NCI-H1436 treated with DMSO at 0.1 percent for 48 hours (cell line): ENCODE measurements around the gene TLK1.

ENCODE experiments used
- DNase-seq: peaks from one replicate; lab custom pipeline; 2025; lab: John Stamatoyannopoulos, UW

Gene TLK1

GRCh38 chr2:170997893-170998597 lies 162.6 kb downstream of the TLK1 start:
- no peak for DNase-seq

DNA sequence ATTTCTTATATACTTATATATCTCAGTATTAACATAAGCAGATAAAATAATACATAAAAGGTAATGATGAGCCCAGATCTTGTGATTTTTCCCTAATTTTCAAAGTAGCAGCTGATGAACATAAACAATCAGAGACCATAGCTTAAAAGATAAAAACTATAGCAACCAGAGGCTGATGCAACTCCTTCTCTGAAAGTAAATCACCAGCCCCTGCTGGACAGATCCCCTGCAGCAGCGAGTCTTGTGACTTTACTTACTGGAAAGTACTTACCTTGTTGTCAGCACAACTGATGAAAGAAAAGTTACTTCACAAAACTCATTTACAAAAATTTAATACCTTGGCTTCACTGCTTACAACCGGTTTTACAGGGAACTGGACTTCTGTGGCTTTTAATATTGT lies 164.4 kb downstream of the TLK1 start:
- no peak for DNase-seq

DNA sequence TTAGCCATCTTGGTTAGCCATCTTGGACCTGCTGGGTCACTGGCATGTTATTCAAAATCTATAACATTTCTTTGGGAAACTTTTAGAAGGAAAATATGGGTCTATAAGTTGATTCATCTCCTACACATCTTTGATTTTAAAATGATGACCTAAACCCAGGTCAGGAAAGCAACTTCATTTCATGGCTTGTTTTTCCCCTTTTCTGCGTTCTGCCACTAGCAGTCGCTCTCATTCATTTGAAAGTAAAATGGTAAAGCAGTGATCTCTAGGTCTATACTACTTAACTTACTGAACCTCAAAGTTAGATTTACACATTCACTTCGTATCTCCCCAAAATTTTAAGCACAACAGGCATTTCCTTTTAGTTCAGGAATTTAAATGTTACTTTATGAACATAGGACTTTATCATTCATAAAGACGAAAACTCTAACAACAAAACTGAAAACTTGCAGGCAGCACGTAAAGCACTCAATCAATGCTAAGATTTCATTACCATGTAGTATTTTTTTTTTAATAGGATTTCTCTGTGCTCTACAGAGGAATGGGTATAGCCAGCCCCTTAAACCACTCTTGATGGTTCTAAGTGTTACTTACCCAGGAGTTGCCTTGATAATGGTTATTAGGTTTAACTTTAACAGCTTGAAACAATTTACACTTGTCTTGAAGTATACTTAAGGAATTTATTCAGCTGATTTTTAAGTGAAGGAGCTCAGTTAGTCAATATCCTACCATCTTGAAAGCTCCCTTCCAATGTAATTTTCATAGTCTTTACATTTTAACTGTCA lies 169.1 kb downstream of the TLK1 start:
- DNase-seq, result no peak

- no peak for DNase-seq
Observed at GRCh38 chr2:170986566-170987258, 174.0 kb downstream of the TLK1 start.

DNA sequence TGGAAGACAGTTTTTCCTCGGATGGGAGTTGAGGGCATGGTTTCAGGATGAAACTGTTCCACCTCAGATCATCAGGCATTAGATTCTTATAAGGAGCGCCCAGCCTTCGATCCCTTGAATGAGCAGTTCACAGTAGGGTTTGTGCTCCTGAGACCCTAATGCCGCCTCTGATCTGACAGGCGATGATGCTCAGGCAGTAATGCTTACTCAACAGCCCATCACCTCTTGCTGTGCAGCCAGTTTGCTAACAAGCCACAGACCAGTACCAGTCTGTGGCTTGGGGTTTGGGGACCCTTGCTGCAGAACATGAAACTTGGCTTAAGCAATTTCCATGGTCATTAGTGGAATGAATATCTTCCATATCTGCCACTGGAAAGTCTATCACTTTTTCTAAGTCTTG lies 175.3 kb downstream of the TLK1 start:
- DNase-seq, result no peak

- DNase-seq, result no peak
Observed at GRCh38 chr2:170984079-170984478, 176.6 kb downstream of the TLK1 start.

DNA sequence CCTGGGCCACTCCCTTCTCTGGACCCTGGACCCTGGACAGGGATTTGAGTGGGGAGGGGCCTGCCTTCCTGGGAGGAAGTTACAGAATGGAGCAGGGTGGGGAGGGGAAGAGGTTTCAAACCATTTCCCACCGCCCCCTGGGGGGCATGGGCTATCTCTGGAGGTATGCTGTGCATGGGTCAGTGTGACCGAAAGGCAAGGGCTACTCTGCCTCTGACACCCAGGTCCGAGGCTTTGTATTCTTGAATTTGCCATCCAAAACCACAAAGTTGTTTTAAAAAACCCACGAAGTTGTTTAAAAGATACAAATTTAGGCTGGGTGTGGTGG lies 184.8 kb downstream of the TLK1 start:
- no peak for DNase-seq

- no peak for DNase-seq
Observed at GRCh38 chr2:170975127-170975942, 185.4 kb downstream of the TLK1 start.

DNA sequence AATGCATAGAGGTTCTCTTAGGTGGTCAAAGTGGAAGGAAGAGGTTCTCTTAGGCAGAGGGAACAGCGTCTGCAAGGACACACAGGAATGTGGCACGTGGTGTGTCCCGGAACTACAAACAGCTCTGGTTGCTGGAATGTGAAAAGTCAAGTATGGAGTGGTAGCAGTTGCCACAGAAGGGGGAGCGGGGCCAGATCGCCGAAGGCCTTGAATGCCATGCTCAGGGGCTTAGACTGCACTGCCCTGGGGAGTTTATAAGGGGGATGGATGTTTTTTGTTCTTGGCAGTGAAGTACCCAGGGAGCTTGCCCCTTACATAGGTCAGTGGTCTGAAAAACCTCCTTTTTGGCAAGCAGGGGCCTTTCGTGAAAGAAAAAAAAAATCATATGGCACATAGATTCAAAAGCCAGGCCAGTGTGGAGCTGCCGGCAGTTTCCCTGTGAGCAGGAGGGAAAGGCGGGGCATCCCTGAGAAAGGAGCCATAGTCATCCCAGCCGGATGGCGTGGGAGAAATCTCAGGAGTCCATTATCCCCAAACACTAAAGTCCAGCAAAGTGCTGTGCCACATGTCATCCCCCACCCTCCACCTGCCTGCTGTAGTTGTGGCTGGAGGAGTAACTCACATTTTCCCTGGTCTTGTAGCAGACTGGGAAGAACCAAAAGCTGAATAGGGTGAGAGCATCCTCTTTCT lies 186.2 kb downstream of the TLK1 start:
- DNase-seq, result no peak

DNA sequence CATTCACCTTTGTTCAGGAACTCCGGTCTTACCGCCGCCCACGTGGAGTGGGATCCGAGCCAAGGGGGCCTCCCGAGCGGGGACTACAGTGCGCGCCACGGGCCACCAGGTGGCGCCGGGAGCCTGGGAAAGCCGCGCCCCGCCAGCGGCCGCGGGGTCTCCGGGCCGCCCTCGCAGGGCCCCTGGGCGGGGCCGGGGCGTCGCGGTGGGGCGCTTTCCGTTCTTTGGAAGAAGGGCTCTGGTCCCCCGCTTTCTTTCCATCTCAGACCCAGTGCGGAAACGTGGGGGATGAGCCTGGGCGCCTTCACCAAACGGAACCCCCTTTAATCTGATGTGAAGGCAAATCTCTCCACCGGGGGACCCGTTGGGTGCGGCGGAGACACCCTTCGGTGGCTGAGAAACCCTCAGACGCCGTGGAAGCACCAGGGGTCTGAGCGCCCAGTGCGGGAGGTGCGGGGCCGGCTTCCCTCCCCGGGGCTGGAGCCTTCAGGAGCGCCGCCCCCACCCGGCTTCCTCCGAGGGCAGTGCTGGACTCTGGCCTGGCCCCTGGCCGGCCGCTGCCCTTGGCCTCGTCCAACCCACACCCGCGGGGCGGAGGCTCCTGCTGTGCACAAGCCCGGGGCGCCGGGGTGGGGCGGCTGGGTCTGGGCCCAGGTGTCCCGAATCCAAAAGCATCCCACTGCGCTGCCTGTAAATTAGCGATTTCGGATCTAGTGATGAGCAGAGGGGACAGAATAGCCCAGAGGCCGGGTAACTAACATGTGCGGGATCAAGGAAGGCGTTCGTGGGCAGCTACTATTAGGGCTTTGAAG lies 187.0 kb downstream of the TLK1 start:
- DNase-seq, result no peak

GRCh38 chr2:170973225-170973491 lies 187.5 kb downstream of the TLK1 start:
- peak; percentile 44 for DNase-seq

DNA sequence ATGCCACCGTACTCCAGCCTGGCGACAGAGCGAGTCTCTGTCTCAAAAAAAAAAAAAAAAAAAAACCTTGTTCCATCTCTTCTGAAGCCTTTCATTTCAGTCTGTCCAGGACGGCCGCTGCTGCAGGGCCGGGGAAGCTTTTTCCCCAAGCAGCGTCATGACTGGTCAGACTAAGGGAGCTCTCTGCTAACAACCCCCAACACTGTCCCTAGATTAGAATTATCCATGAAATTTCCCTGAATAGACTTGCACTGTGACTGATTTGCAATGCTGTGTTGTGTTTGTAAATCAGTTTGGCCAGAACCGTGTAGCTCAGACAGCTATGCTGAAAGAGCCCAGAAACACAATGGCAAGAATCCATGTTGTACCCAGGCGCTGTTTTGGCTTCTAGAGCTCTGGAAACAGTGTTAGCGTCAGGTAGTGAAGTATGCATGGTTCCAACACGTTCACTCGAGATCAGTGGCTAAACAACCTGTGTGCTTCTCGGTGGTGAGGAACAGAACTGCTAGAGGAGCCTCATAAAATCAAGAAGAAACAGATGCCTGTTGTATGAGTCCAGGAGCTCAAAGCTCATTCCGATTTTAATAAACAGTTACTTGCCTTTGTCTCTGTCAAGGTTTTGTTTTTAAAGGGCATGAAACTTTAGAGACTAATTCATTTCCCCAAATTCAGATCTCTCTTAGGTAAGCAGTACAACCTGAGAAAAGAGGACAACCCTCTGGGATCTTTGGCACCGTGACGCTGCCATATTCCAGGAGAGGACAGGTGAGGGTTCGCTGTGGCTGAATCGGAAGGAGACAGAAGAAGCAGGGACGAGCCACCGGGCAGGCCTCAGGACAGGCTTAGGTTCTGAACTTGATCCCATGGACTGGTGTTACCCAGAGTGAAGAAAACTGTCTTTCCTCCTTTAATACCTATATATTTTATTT lies 188.1 kb downstream of the TLK1 start:
- DNase-seq, result no peak

DNA sequence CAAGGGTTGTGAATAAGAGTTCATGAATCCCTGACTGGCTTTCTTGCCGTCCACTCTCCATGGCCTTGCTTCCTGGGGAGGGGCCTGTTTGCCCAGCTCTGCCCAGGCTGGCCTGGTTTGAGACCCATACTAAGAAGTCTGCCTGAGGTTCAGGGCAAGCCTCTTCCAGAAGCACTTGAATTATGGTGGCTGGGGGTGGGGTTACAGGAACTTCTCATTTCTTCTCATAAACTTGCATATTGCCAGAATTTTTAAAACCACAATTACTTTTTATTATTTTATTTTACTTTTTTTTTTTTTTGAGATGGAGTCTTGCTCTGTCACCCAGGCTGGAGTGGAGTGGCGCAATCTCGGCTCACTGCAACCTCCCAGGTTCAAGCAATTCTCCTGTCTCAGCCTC lies 189.6 kb downstream of the TLK1 start:
- DNase-seq, result no peak

- no peak for DNase-seq
Observed at GRCh38 chr2:170969872-170970496, 190.7 kb downstream of the TLK1 start.

DNA sequence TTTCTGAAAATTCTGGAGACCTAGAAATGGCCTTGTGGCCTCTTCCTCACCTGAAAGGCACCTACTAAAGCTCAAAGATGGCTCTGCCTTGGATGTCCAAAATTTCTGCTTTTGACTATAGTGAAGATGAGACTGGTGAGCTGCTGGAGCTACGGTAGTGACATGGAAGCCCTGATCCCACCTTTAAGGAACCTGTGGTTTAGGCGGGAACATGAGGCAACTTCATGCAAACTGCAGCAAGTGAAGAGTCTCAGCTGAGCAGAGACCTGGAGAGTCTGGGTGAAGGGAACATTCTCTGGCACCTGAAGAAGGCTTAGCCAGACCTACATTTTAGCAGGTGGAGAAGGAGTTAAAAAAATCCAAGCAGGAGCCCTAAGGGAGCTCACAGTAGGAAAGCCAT lies 191.7 kb downstream of the TLK1 start:
- no peak for DNase-seq

GRCh38 chr2:170968205-170969003 lies 192.3 kb downstream of the TLK1 start:
- DNase-seq, result no peak

DNA sequence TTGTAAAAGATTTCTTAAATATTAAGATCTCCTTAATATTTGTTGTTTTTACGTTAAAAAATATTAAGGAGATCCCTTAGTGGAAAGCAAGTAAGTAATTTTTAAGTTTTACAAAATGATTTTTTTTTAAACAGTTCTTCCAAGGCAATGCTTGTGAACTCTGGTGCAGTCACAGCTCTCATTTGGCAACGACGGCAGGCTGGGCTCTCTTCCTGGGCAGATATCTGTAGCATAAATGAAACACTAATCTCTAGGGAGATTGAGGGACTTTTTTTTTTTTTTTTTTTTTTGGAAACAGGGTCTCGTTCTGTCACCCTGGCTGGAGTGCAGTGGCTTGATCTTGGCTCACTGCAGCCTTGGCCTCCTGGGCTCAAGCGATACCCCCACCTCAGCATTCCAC lies 193.1 kb downstream of the TLK1 start:
- no peak for DNase-seq

DNA sequence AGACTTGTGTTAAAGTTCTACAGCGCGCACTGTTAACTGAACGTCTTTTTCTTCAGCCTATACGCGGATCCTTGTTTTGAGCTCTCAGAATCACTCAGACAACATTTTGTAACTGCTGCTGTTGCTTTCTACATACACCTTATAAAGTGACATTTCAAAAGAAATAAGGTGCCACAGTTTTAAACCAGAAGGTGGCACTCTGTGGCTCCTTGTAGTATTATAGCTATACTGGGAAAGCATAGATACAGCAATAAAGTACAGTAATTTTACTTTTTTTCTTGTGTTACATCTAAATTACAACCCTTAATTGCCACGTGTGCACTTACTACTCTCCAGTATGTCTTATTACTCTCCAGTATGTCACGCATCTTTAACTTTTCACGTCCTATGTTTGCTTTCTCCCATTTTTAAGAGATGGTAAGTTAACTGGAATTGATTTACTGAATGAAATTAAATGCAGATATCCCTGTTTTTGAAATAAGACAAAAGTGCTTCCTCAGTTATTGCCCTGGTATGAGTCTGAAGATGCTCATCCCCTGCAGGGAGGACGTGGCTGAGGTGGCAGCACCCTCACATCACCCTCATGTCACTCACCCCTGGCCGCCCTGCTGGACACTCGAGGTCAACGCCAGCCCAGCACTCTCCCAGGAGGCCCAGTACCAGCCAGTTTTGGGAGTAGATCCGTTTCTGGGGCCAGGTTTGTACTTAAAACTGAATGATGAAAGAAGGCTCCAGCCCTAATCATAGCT lies 193.9 kb downstream of the TLK1 start:
- DNase-seq, result no peak
